OCI-LY7 (cell line): ENCODE measurements around the gene DGKG. TPM values are rescaled to one million over a fixed set of nuclear protein-coding genes. Genes with fewer than 3 reads are reported as not detected.

Experiments used
- BruUV-seq: library from RNA; stranded (reverse); fragments of 400-500 nt; replicated peaks from 2 replicates; lab custom pipeline; 2021; lab: Mats Ljungman, UMichigan
- CTCF ChIA-PET: fragments of 300-600 bp; sonication (Branson Sonifier 250); formaldehyde crosslinking; loops from one replicate; lab custom pipeline; 2022; ENCODE audit warnings: antibody characterized with exemption; ENCODE audit not compliant: unreplicated experiment; lab: Charles Lee
- POLR2A ChIA-PET: fragments of 300-600 bp; sonication (Branson Sonifier 250); formaldehyde crosslinking; loops from one replicate; lab custom pipeline; 2022; ENCODE audit warnings: antibody characterized with exemption; lab: Charles Lee
- DNase-seq: peaks from one replicate; pipeline ENCODE4 v3.0.0-alpha.2; 2015; ENCODE audit warnings: low spot score
- H2AFZ ChIP-seq: fragments of 200-600 bp; sonication (generic), shearing (Covaris generic); 2 replicates; pipeline ENCODE4 v1.6.1; 2014; ENCODE audit warnings: mild to moderate bottlenecking, antibody characterized with exemption, low read length, moderate library complexity
- H3K27ac ChIP-seq: fragments of 200-600 bp; sonication (generic); 2 replicates; pipeline ENCODE4 v1.5.1; 2014; ENCODE audit warnings: mixed run types, low read depth, mild to moderate bottlenecking, moderate library complexity, low read length, inconsistent platforms; ENCODE audit not compliant: poor library complexity, severe bottlenecking
- H3K36me3 ChIP-seq: fragments of 200-600 bp; sonication (generic); 2 replicates; pipeline ENCODE4 v1.6.1; 2014; ENCODE audit warnings: mild to moderate bottlenecking, antibody characterized with exemption, low read length, moderate library complexity, mixed read lengths; ENCODE audit not compliant: insufficient read depth
- H3K4me1 ChIP-seq: fragments of 200-600 bp; sonication (generic); 2 replicates; pipeline ENCODE4 v1.5.1; 2014; ENCODE audit warnings: mild to moderate bottlenecking, low read length; ENCODE audit not compliant: insufficient read depth, poor library complexity, severe bottlenecking
- H3K4me2 ChIP-seq: fragments of 200-600 bp; sonication (generic); 2 replicates; pipeline ENCODE4 v1.6.1; 2014; ENCODE audit warnings: mild to moderate bottlenecking, low read length
- H3K4me3 ChIP-seq: fragments of 200-600 bp; sonication (generic); 2 replicates; pipeline ENCODE4 v1.5.1; 2014; ENCODE audit warnings: mild to moderate bottlenecking, low read depth, low read length; ENCODE audit not compliant: poor library complexity, severe bottlenecking
- H3K79me2 ChIP-seq: fragments of 200-600 bp; sonication (generic); 2 replicates; pipeline ENCODE4 v1.6.1; 2016; ENCODE audit warnings: low read depth, mild to moderate bottlenecking, low read length, moderate library complexity, mixed read lengths; ENCODE audit not compliant: insufficient read depth
- H3K9me2 ChIP-seq: fragments of 200-600 bp; sonication (generic); 2 replicates; pipeline ENCODE4 v1.6.1; 2016; ENCODE audit warnings: mild to moderate bottlenecking, low read length, mixed read lengths; ENCODE audit not compliant: insufficient read depth
- H3K9me3 ChIP-seq: fragments of 200-600 bp; sonication (generic); 2 replicates; pipeline ENCODE4 v1.6.1; 2014; ENCODE audit warnings: mild to moderate bottlenecking, mixed run types, low read length, mixed read lengths
- H4K20me1 ChIP-seq: fragments of 200-600 bp; sonication (generic); 2 replicates; pipeline ENCODE4 v1.6.1; 2014; ENCODE audit warnings: mild to moderate bottlenecking, antibody characterized with exemption, low read length, moderate library complexity, mixed read lengths; ENCODE audit not compliant: insufficient read depth
- CTCF ChIP-seq: fragments of 200-600 bp; sonication (generic); conservative IDR thresholded peaks from 2 replicates; pipeline ENCODE4 v1.5.1; 2014; ENCODE audit warnings: mild to moderate bottlenecking, antibody characterized with exemption, low read length, moderate library complexity, mixed read lengths
- EZH2phosphoT487 ChIP-seq: fragments of 200-600 bp; sonication (generic); IDR thresholded peaks from 2 replicates; pipeline ENCODE4 v1.6.1; 2018; ENCODE audit warnings: low read depth, borderline replicate concordance, mild to moderate bottlenecking, mixed run types, antibody characterized with exemption, low read length, moderate library complexity, mixed read lengths
- intact Hi-C: fragments of 100-400 bp; cut with micrococcal nuclease; formaldehyde crosslinking; loops from one replicate; pipeline ENCODE4 v1.10.0; 2022; ENCODE audit not compliant: unreplicated experiment
- total RNA-seq, 2 experiments: library from RNA; depleted of rRNA in 1 of 2; stranded (reverse); fragments of >200 nt in 1 of 2; shearing (Covaris generic) in 1 of 2; gene quantifications; 2 replicates each; pipeline ENCODE4 v1.2.3, GENCODE V29; 2014 to 2022

Gene DGKG
- total RNA-seq, 2 experiments from 2014 or later, result 0.06 TPM; not detected in 1

DNA sequence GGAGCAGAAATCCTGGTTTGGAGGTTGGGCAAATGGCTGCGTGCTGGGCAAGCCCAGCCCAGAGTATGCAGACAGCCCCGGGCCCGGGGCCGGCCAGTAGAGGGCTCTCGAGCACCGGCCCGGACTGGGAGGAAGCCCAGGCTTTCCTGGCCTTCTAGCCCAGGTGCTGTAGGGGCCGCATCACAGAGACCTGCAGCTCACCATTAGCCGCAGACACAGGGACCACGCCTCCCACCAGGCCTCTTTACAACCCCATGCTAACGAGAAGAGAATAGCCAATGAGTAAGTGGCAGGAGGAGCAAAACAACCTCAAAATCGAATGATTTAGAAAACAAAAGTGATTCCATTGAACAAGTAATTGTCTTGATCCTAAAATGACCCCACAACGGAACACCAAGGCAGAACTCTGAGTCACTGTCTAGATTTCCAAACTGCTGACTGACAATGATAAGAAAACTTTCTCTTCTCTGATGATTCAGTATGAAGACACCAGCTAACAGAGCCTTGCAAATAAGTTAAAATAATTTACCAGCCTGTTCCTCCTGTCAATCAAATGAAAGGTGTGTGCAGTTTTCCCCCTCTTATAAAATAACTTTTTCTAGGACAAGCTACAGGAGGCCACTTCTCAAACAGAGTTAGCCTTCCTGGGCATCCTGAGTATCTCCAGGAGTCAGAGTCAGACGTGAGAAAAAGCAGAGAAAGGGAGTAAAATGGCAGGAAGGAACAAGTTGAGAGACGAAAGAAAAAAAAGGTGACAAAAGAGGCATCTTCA lies 102.2 kb downstream of the DGKG start:
- no peaks in the 10 kb centered on the region for H3K79me2 ChIP-seq
- TF ChIP-seq EZH2phosphoT487, result no peak
- TF ChIP-seq CTCF, result peak; percentile 97
- H3K4me1 ChIP-seq, result peaks cover 26% of the 10 kb centered on the region
- H2AFZ ChIP-seq, result peak overlapping the region; percentile 84
- no TSS peak for BruUV-seq
- no peaks in the 10 kb centered on the region for H4K20me1 ChIP-seq
- H3K4me2 ChIP-seq, result peak overlapping the region; percentile 41
- intact Hi-C loops, result loop anchor here (1.0 to 5.0 kb wide), 2 partner anchors 281 to 563 kb away; no protein-coding TSS in a partner anchor
- H3K36me3 ChIP-seq, result no peaks in the 10 kb centered on the region
- CTCF ChIA-PET, result interaction anchor here (1.2 to 3.6 kb wide), 2 partner anchors 275 to 281 kb away, joined by 4 to 25 read pairs; no protein-coding TSS in a partner anchor
- H3K9me3 ChIP-seq, result no peaks in the 10 kb centered on the region
- no peaks in the 10 kb centered on the region for H3K9me2 ChIP-seq
- no peak overlapping the region for H3K4me3 ChIP-seq
- peak; percentile 84 for DNase-seq
- no peak overlapping the region for H3K27ac ChIP-seq
- POLR2A ChIA-PET, result interaction anchor here (0.5 to 0.9 kb wide), 4 partner anchors 257 to 1041 kb away, joined by 3 to 4 read pairs (median 3); no protein-coding TSS in a partner anchor

DNA sequence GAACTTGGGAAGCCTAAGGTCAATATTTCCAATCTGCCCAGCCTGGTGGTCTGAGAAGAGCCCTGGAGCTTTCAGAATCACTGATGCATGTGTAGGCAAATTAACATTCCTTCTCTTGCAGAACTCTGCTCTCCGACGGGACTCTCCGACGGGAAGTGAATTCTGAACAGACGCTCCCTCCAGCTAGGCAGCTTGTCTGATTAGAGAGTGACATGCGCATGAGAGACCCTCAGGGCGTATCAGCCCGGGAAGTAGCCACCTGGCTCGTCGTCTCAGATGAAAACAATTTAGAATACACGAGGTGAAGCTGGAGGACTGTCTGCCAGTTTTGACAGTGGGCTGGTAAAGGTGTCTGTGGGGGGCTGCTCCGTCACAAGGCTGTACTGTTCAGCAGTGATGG lies 103.1 kb downstream of the DGKG start:
- no peak for DNase-seq
- H3K4me2 ChIP-seq, result peak overlapping the region; percentile 41
- no peak overlapping the region for H3K4me3 ChIP-seq
- intact Hi-C loops, result loop anchor here (1.0 to 5.0 kb wide), 2 partner anchors 281 to 563 kb away; no protein-coding TSS in a partner anchor
- H3K79me2 ChIP-seq, result no peaks in the 10 kb centered on the region
- ChIA-PET POLR2A (interaction anchor here (0.5 to 1.1 kb wide), 4 partner anchors 256 to 281 kb away, joined by 3 to 4 read pairs (median 4); no protein-coding TSS in a partner anchor), CTCF (interaction anchor here (1.2 to 3.6 kb wide), 2 partner anchors 276 to 281 kb away, joined by 4 to 25 read pairs; no protein-coding TSS in a partner anchor)
- no peaks in the 10 kb centered on the region for H3K9me2 ChIP-seq
- H4K20me1 ChIP-seq, result no peaks in the 10 kb centered on the region
- peak overlapping the region; percentile 84; the same call in 1 of the 2 replicates for H2AFZ ChIP-seq
- no peak overlapping the region for H3K27ac ChIP-seq
- H3K4me1 ChIP-seq, result peaks cover 33% of the 10 kb centered on the region
- no peaks in the 10 kb centered on the region for H3K36me3 ChIP-seq
- BruUV-seq, result no TSS peak
- no peaks in the 10 kb centered on the region for H3K9me3 ChIP-seq
- no peak for TF ChIP-seq CTCF
- no peak for TF ChIP-seq EZH2phosphoT487

DNA sequence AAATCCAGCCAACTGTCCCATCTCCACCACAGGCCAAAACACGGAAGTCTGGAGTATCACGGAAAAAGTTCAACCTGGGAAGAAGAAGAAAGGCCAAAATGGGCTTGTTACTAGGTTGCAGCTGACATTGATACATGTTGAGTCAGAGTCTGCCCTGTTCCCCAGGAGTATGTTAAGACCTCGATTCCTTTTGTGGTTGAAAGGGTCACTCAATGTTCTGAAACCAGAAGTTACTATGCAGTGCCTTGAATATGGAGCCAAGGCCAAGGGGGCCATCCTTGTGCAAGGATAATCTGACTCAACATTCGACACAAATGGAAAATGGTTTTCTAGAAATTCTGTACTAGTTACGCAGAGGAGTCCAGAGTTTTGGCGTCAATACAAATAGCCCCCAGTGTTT lies 104.2 kb downstream of the DGKG start:
- peaks cover 38% of the 10 kb centered on the region for H3K4me1 ChIP-seq
- H3K4me2 ChIP-seq, result no peak overlapping the region
- H3K9me2 ChIP-seq, result no peaks in the 10 kb centered on the region
- TF ChIP-seq CTCF (no peak), EZH2phosphoT487 (no peak)
- ChIA-PET POLR2A (no interaction called here), CTCF (interaction anchor here (0.6 kb wide), 1 partner anchor 282 kb away, joined by 4 read pairs; no protein-coding TSS in a partner anchor)
- H3K79me2 ChIP-seq, result no peaks in the 10 kb centered on the region
- BruUV-seq, result no TSS peak
- intact Hi-C loops, result loop anchor here (5.0 kb wide), 1 partner anchor 564 kb away; no protein-coding TSS in a partner anchor
- no peak overlapping the region for H3K4me3 ChIP-seq
- DNase-seq, result no peak
- H3K27ac ChIP-seq, result no peak overlapping the region
- no peaks in the 10 kb centered on the region for H4K20me1 ChIP-seq
- no peaks in the 10 kb centered on the region for H3K9me3 ChIP-seq
- H2AFZ ChIP-seq, result no peak overlapping the region
- H3K36me3 ChIP-seq, result no peaks in the 10 kb centered on the region
